Measurements from ENCODE around the gene TCF7. TPM values are rescaled to one million over a fixed set of nuclear protein-coding genes. Genes with fewer than 3 reads are reported as not detected.

The TCF7 gene
- total and polyA plus RNA-seq, 2 of the 13 experiments (the other 11 are each of a cell fraction or from before 2014, with no cell fraction given), result 6.3 to 6.8 TPM

DNA sequence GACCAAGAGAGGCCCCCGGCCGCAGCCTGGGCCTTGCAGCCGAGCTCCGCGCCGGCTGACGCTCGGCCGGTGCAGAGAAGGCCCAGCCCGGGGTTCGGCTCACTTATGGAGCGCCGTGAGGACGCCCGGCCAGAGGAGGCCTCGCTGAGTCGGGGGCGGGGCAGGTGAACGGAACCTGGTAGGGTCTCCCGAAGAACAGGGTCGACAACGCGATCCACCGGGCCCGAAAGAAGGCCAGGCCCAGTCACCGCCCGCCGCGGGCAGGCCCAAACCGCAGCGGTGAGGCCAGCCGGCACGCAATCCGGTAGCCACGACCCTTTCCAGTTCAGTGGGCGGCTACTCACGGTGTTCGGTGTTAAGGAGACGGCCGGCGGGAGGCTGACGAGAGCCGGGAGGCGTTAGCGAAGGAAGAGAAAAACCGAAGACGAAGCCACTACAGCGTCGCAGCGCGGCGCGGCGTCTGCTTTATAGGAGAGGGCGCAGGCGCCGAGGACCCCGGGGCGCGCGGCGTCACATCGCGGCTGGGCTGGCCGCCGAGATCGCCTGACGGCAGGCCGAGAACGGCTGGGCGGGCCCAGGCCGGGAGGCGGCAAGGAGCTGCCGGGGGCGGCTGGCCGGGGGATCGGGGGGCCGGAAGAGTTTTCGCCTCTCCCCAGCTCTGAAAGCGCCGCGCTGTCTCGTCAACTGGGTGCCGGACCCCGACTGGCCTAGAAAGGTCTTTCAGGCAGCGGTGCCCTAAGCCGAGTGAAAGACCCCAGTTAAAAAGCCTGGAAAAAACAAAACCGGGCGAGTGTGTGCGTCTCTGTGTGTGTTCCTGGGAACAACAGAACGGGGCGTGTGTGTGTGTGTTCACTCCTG is 62.3 kb downstream of the TCF7 start, which contains the start of gene SKP1 (continued):
- TF ChIP-seq PBX2 (CRISPR knock-in tag; IDR thresholded peaks at IDR 0.05) (no peak), CEBPB (IDR thresholded peaks at IDR 0.05; ENCODE audit: borderline replicate concordance, low read depth, low read length) (no peak), FOXP1 (IDR thresholded peaks at IDR 0.05) (no peak), FOXP1 (CRISPR knock-in tag; IDR thresholded peaks at IDR 0.05) (no peak), ZNF670 (CRISPR knock-in tag; IDR thresholded peaks at IDR 0.05; ENCODE audit: borderline replicate concordance) (peak; percentile 96; the same call in 1 of the 2 replicates), RERE (CRISPR knock-in tag; IDR thresholded peaks at IDR 0.05; ENCODE audit: low read depth) (0 out of 2 replicates have a peak, but pooled peaks have one; percentile 24), GFI1 (CRISPR knock-in tag; IDR thresholded peaks at IDR 0.05; ENCODE audit: borderline replicate concordance) (peak; percentile 58; the same call in 1 of the 2 replicates), NFIC (IDR thresholded peaks at IDR 0.05; ENCODE audit: low read length) (no peak), BORCS8-MEF2B (CRISPR knock-in tag; IDR thresholded peaks at IDR 0.05) (peak; percentile 74), KAT7 (CRISPR knock-in tag; IDR thresholded peaks at IDR 0.05; ENCODE audit: borderline replicate concordance) (no peak; the same call in 1 of the 2 replicates), KDM1A (CRISPR knock-in tag; IDR thresholded peaks at IDR 0.05) (no peak), TCF12 (IDR thresholded peaks at IDR 0.05) (no peak), TCF12 (CRISPR knock-in tag; IDR thresholded peaks at IDR 0.05) (peak; percentile 69; the same call in 1 of the 2 replicates)
- TF ChIP-seq, protein P1, sequence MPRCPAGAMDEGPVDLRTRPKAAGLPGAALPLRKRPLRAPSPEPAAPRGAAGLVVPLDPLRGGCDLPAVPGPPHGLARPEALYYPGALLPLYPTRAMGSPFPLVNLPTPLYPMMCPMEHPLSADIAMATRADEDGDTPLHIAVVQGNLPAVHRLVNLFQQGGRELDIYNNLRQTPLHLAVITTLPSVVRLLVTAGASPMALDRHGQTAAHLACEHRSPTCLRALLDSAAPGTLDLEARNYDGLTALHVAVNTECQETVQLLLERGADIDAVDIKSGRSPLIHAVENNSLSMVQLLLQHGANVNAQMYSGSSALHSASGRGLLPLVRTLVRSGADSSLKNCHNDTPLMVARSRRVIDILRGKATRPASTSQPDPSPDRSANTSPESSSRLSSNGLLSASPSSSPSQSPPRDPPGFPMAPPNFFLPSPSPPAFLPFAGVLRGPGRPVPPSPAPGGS (CRISPR knock-in tag; IDR thresholded peaks at IDR 0.05), result peak; percentile 85; the same call in 1 of the 2 replicates
- TF ChIP-seq, protein P2, sequence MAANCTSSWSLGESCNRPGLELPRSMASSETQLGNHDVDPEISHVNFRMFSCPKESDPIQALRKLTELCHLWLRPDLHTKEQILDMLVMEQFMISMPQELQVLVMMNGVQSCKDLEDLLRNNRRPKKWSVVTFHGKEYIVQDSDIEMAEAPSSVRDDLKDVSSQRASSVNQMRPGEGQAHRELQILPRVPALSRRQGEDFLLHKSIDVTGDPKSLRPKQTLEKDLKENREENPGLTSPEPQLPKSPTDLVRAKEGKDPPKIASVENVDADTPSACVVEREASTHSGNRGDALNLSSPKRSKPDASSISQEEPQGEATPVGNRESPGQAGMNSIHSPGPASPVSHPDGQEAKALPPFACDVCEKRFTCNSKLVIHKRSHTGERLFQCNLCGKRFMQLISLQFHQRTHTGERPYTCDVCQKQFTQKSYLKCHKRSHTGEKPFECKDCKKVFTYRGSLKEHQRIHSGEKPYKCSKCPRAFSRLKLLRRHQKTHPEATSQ (CRISPR knock-in tag; IDR thresholded peaks at IDR 0.05; ENCODE audit: borderline replicate concordance), result peak; percentile 54; the same call in 1 of the 2 replicates
- TF ChIP-seq, protein P3, sequence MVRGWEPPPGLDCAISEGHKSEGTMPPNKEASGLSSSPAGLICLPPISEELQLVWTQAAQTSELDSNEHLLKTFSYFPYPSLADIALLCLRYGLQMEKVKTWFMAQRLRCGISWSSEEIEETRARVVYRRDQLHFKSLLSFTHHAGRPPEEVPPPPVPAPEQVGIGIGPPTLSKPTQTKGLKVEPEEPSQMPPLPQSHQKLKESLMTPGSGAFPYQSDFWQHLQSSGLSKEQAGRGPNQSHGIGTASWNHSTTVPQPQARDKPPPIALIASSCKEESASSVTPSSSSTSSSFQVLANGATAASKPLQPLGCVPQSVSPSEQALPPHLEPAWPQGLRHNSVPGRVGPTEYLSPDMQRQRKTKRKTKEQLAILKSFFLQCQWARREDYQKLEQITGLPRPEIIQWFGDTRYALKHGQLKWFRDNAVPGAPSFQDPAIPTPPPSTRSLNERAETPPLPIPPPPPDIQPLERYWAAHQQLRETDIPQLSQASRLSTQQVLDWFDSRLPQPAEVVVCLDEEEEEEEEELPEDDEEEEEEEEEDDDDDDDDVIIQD (CRISPR knock-in tag; IDR thresholded peaks at IDR 0.05; ENCODE audit: low read depth), result no peak
- TF ChIP-seq, protein P4, sequence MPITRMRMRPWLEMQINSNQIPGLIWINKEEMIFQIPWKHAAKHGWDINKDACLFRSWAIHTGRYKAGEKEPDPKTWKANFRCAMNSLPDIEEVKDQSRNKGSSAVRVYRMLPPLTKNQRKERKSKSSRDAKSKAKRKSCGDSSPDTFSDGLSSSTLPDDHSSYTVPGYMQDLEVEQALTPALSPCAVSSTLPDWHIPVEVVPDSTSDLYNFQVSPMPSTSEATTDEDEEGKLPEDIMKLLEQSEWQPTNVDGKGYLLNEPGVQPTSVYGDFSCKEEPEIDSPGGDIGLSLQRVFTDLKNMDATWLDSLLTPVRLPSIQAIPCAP (CRISPR knock-in tag; IDR thresholded peaks at IDR 0.05; ENCODE audit: low read depth), result no peak

Data from HepG2 (cell line).